GM21528 (cell line): Measurements from ENCODE around the gene FUT2.
"Not testable (repeated sequence)": the region's sequence is repeated elsewhere in the genome, so short reads cannot be mapped to it uniquely, and the experiment has no call there.

Experiments
- ATAC-seq: cut with Tn5 transposase; IDR thresholded peaks from one replicate; pipeline ENCODE4 v1.9.1; 2021; ENCODE audit warnings: mild to moderate bottlenecking, moderate library complexity; ENCODE audit not compliant: unreplicated experiment, low FRiP score

The FUT2 gene

DNA sequence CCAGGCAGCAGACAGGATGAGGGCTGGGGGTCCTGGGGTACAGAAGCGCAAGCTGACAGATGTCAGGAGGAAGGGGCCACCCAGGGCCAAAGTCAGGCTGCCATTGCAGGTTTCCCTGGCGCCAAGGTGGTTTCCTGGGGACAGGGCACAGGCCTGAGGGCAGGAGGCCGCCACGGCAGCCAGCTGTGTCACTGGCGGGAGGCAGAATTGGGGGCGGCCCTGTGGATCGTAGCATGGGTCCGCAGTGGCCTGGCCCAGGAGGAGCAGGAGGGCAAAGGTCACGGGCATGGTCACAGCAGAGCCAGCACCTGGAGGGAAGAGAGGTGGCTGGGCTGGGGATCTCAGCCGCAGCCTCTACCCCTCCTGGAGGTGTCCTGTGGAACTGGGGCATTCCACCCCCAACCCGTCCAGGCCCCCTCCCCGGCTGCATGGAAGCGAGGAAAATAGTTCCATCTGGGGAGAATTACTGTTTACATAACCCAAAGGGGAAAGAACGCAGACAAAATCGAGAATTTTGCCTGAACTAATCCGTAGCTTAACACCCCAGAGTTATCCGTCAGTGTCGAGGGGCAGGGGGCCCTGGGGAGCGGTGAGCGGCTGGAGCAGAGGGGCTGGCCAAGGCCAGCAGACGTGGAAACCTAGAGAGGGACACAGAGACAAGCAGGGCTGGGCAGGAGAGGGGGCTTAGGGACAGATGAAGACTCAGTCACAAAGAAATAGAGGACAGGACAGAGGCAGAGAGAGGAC is 24.9 kb upstream of the FUT2 start:
- no peak for ATAC-seq

DNA sequence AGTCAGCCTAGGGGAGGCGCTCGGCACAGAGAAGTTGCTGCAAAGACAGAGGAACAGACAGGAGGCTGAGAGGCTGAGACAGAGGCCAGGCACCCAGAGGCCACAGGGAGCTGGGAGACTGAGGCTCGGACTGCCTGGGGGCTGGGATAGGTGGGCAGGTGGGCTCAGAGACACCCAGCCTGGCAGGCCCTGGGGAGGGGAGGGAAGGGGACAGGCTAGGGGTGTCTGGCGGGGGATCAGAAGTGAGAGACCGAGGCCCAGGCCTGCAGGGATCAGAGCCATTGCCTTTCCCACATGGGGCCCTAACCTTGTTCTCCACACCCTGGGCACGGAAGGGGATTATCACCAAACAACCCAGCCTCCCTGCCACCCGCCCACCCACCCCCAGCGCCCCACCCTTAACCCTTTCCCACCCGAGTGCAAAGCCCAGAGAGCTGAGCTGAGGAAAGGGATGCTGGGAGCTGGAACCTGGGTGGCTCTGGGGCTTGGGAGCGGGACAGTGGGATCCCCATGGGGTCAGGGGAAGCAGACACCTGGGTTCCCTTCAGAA is 24.2 kb upstream of the FUT2 start:
- ATAC-seq = no peak

DNA sequence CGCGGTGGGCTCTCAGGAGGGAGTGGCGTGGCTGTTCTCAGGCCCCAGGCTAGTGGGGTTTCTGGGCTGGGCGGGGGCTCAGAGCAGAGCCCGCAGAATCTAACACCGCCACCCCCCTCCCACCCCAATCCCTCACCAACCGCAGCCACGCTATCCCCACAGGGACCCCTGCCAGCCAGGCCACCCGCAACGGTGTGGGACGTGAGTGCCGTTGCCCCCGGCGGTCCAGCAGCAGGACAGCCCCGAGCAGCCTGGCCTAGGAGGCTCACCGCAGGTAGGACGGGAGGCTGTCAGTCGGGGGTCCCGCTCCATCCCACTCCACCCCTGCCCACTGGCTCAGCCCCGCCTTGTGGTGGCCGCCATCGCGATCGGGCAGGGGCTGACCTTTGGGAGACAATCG is 22.8 kb upstream of the FUT2 start, which contains the start of gene NTN5:
NTN5 (minus strand) TSS at position 24 of the 400 bp plus-strand sequence. CDS start 2,031 bp downstream, outside the sequence.
- ATAC-seq = no peak

DNA sequence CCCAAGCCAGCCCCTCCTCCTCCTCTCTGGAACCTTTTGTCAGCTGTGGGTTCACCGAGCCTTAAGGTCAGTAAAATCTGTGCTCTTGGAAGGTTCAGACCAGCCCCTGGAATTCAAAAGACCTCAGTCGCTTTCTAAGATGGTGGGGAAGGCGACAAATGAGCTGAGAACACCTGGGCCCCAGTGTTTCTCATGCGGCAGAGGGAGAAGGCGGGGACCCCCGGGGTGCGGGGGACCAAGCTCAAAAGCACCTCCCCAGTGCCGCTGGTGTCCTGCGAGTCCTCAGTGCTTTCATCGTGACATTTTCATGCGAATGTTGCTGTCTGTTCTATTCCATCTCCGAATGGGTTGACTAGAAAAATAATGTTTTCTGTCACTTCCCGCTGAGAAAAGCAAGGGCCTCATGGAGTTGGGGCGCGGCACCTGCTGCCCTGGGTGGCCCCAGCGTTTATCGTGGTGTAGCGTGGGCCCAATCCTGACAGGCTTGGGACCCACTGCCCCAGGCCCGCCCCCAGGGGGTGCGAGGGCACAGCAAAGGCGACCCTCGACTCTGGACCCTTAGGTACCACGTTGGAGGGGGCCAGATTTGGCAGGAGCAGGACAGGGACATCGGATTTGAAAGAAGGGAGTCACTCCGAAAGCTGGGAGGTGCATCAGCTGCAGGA is 22.2 kb upstream of the FUT2 start:
- no peak for ATAC-seq

DNA sequence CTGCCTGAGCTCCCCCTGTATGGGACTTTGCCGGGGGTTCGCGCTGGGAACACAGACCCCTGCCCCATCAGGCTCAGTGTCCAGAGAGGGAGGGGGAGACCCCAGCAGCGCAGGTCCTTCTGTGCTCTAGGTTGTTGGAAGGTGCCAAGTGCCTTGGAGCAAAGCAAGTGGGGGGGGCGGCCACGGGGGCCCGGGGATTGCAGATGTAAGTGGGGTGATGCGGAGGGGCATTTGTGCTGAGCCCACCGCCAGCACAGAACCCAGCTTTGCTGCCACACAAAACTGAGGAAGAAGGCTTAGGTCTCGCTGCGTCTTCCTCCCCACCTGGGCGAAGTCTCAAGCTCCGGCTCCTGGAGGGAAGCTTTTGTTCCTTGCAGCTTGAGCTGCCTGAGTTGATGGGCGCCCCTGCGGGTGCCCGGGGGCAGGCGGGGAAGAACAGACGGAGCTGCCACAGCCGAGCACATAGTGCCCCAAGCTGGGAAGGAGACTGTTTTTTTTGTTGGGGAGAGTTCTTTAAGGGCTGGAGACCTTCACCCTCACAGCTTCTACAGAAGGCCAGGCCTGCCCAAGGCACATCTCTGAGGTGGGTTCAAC is 21.5 kb upstream of the FUT2 start:
- ATAC-seq = no peak

DNA sequence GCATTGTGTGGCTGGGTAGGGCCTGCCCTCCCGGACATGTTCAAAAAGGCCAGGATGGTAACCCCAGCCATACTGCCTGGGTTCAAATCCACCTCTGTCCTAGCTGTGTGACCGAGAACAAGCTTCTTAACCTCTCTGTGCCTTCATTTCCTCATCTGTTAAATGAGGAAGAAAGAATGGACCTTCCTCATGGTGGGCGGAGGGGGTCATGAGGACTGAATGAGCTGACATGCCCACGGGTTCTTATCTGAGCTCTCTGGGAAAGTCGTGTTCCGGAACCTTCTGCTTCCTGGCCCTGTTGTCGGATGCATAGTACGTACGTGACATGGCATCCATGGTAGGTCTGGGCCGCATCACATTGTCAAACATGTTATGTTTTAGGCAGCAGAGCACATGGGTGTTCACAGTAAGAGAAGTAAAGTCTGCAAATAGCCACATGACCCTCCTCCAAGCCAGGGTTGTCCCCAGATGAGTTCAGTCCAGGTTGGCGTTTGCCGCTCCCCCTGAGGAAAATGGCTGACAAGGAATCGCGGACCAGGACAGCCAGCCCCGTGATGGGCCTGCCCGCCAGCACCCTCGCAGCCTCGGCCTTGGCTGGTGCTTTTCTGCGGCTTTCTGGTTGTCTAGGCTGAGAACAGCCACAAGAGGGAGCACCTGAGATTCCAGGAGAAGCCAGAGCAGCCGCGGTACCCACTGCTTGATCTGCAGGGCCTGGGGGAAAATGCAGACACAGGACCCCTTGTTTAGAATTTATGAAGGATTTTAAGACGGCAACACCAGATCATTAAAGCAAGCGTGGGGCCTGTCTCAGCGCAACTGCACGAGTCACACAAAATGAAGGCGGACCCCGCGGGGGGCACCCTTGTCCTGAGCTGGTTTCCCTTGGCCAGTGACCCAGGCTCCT is 20.6 kb upstream of the FUT2 start:
- ATAC-seq = no peak

DNA sequence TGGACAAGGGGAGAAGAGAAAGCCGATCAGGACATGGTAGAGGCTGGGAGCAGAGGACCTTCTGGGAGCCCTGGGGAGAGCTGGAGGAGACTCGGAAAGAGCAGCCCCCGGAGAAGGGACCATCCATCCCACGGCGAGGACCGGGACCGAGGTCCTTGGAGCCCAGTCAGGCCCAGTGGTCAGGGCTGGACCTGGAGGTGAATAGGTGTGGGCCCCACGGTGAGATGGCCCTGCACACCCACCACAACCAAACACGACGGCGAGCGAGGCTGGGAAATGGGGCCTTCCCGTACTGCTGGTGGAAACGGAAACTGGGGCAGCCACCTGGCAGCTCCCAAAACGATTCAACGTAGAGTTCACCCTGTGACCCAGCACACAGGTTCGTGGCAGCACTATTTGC is 19.3 kb upstream of the FUT2 start:
- no peak for ATAC-seq

DNA sequence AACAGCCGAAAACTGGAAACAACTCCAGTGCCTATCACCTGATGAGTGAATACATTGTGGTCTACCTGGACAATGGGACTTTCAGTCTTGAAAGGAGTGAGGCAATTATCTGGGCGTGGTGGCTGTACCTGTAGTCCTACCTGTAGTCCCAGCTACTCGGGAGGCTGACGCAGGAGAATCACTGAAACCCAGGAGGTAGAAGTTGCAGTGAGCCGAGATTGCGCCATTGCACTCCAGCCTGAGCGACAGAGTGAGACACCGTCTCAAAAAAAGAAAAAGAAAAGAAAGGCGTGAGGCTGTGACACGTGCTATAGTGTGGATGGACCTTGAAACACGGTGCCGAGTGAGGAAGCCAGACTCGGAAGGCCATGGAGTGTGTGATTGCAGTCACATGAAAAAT is 18.9 kb upstream of the FUT2 start:
- ATAC-seq = no peak

DNA sequence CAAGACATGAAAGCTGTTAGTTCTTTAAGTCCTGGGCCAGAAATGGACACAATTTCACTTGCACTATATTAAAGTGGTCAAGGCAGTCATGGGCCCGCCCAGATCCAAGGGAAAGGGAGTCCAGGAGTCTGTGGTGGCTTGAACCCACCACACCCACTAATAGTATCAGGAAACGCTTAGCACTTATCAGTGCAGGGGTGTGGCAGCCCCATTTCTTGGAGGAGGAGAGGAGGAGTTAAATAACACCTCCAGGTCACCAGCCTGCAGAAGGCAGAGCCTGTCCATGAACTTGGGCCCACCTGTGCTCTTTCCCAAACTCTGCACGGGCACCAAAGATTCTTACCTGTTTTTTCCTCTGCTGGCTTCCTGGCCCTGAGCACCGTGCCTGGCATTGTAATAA is 17.6 kb upstream of the FUT2 start:
- ATAC-seq = no peak

DNA sequence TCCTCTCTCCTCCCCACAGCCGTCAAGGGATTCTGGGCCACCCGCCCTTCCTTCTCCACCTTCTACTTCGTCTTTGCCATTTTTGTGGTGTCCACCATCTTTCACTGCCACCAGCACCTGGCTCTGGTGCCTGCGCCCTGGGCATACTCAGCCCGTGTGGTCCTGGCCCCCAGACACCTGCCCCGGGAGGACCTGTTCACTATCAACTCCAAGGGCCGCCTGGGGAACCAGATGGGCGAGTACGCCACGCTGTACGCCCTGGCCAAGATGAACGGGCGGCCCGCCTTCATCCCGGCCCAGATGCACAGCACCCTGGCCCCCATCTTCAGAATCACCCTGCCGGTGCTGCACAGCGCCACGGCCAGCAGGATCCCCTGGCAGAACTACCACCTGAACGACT is 15.8 kb upstream of the FUT2 start:
- ATAC-seq = not testable (repeated sequence)

DNA sequence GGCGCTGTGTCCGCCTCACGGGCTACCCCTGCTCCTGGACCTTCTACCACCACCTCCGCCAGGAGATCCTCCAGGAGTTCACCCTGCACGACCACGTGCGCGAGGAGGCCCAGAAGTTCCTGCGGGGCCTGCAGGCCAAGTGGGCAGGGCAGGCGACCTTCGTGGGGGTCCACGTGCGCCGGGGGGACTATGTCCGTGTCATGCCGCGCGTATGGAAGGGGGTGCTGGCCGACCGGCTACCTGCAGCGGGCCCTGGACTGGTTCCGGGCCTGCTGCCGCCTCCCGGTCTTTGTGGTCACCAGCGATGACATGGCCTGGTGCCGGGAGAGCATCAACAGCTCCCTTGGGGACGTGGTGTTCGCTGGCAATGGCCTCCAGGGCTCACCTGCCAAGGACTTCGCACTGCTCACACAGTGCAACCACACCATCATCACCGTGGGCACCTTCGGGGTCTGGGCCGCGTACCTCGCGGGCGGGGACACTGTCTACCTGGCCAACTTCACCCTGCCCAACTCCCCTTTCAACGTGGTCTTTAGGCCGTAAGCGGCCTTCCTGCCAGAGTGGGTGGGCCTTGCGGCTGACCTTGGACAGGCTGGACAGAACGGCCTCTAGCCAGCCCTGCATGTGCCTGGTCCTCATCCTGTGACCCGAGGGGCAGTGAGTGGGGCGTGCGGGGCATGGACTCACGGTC is 15.2 kb upstream of the FUT2 start:
- no peak for ATAC-seq

DNA sequence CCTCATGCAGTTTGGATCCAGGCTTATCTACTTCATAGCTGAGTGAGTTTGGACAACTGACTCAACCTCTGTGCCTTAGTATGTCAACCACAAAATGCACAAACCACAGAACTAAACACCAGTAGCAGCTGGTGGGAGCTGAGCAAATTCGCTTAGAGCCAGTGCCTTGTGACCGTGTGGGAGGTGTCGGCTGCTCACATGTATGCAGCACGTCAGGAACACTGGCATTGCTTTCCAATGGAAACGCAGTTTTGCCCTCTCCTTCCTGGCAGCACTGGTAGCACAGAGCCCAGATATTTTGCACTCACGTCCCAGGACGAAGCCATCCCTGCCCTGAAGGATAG is 14.7 kb upstream of the FUT2 start:
- ATAC-seq = no peak

DNA sequence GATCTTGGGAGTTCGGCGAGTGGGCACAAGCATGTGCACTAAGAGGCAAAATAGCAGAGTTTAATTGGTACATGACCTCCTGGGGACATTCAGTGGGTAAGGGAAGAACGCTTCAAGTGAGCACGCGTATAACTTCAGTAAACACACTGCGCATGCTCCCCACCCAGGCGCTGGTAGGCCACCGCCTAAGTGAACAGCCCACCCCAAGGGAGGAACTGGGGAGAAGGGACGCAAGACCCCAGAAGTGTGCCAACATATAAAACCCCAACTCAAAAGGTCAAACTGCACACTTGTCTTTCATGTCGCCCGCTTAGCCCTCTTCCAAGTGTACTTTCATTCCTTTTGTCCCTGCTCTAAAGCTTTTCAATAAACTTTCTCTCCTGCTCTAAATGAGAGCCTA is 12.4 kb upstream of the FUT2 start:
- ATAC-seq = no peak

DNA sequence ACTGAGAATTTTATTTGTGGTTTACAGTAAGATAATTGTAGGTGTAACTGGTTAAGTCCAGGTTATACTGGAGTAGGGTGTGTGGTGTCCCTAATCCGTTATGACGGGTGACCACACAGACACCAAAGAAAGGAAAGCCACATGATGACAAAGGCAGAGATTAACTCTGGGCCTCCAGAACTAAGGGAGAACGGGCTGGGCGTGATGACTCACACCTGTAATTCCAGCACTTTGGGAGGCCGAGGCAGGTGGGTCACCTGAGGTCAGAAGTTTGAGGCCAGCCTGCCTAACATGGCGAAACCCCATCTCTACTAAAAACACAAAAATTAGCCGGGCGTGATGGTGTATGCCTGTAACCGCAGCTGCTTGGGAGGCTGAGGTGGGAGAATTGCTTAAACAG is 10.2 kb upstream of the FUT2 start:
- no peak for ATAC-seq

DNA sequence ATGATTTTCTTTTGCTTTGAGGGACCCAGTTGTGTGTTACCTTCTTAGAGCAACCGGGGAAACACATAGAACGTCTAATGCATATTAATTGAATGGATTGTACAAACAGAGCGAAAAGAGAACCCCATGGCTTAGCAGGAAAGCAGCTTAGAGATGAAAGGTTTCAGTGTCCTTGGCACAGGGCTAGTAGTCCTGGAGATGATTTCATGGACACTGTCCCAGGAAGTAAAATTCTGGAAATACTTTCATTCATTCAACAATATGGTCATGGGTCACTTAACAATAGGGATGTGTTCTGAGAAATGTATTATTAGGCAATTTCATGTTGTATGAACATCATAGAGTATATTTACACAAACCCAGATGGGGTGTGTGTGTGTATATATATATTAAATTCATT is 9.7 kb upstream of the FUT2 start:
- ATAC-seq = no peak

DNA sequence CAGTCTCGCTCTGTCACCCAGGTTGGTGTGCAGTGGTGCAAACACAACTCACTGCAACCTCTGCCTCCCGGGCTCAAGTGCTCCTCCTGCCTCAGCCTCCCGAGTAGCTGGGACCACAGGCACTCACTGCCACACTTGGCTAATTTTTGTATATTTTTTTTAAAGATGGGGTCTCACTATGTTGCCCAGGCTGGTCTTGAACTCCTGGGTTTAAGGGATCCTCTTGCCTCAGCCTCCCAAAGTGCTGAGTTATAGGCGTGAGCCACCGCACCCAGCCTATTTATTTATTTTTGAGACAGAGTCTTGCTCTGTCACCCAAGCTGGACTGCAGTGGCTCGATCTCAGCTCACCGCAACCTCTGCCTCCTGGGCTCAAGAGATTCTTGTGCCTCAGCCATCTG is 9.1 kb upstream of the FUT2 start:
- not testable (repeated sequence) for ATAC-seq

DNA sequence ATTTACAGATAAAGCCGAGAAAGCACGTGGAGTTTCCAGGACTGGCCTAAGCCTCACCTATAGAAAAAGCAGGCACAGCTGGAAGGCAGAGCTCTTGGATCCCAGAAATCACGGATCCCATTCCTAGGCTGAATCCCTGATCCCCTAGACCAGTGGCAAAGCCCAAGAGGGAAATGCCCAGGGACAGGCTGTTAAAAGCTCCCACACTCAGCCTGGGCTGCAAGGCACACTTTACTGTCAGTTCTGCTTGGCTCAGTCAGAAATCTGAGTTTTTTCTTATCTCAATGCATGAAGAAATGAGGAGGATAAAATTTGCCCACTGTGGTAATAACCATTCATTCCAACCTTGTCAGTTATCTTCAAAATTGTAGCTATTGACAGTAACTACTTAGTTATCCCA is 8.0 kb upstream of the FUT2 start:
- no peak for ATAC-seq

DNA sequence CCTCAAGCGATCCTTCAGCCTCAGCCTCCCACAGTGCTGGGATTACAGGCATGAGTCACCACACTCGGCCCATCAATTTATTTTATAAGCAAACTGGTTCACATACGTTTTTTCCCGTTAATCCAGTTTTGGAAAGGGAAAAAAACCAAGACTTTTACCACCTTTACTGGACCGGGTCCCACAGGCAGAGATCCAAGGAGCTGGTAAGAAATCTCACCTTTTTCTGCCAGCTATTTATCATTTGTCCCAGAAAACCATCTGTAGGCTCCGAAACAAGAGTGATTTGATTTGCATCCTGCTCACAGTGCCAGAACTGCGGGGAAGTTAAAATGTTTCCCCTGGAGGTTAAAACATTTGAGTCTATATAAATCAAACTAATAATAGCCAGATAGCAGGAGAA is 6.3 kb upstream of the FUT2 start:
- ATAC-seq = no peak

DNA sequence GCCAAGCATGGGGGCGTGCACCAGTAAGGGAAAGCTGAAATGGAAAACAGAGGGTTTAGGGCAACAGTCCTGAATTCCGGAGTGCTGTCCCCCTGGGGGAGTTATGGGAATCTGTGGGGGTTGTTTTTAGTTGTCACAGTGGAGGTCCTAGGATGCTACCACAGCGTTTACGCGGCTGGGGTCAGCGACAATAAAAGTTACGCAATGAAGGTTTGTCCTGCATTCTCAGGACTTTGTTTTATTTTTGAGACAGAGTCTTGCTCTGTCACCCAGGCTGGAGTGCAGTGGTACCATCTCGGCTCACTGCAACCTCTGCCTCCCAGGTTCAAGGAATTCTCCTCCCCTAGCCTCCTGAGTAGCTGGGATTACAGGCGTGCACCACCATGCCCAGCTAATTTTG is 2.1 kb upstream of the FUT2 start:
- ATAC-seq = not testable (repeated sequence)

DNA sequence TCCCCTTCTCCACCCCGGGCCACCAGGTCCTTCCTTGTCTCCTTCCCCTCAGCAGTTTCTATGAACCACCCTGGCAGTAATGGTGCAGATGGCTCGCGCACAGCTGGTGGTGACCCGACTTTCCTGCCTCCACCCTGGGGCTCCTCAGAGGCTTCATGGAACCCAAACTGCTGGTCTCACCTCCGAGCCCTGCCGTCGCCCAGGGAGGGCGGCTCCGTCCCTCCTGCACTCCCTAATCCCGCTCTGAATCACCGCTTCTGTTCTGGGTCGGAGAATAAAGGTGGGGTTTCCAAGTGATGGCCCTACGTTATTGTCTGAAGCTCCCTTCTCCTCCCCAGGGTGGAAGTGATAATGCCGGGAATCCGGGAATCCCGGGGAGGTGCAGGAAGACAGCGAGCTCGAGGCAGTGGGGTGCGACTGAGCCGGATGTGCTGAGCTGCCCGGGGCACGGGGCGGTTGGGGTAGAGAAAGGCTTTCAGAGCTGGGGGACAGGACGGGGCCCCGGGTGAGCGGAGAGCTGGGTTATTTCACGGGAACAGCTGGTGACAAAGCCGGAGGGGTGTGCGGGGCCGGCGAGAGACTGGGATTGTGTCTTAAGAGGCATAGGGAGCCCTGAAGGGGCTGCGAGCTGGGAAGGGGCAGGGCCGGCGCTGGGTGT is 711 bp downstream of the FUT2 start:
- no peak for ATAC-seq
